ENCODE measurements around the gene EN2.

DNA sequence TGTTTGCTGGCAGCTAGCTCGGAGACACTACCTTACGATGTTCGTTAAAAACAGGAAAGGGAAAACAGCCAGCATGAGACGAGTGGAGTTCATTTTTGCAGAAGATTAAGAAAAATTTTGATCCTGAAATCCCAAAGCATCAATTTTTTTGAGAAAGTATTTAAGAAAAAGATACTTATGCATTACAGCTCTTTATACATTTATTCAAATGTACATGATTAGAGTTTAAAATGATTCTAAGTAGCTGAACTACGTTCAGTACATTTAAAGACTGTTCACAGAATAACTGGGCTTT lies 53.7 kb downstream of the EN2 start:
- TF ChIP-seq, protein P1, sequence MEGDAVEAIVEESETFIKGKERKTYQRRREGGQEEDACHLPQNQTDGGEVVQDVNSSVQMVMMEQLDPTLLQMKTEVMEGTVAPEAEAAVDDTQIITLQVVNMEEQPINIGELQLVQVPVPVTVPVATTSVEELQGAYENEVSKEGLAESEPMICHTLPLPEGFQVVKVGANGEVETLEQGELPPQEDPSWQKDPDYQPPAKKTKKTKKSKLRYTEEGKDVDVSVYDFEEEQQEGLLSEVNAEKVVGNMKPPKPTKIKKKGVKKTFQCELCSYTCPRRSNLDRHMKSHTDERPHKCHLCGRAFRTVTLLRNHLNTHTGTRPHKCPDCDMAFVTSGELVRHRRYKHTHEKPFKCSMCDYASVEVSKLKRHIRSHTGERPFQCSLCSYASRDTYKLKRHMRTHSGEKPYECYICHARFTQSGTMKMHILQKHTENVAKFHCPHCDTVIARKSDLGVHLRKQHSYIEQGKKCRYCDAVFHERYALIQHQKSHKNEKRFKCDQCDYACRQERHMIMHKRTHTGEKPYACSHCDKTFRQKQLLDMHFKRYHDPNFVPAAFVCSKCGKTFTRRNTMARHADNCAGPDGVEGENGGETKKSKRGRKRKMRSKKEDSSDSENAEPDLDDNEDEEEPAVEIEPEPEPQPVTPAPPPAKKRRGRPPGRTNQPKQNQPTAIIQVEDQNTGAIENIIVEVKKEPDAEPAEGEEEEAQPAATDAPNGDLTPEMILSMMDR (IDR thresholded peaks at IDR 0.05): no peak
- TF ChIP-seq POLR2AphosphoS5 (IDR thresholded peaks at IDR 0.05) (no peak), POLR2A (IDR thresholded peaks at IDR 0.05) (no peak)

Measured in suprapubic skin (tissue), 4 donors.